Kidney epithelial cell (primary cell): ENCODE data around the gene NCAPH2. TPM values are rescaled to one million over a fixed set of nuclear protein-coding genes. Genes with fewer than 3 reads are reported as not detected.

Source experiments
- DNase-seq: peaks from one replicate; pipeline ENCODE4 v3.0.0-alpha.2; 2010; ENCODE audit warnings: low read depth
- H3K27me3 ChIP-seq: 2 replicates; pipeline ENCODE4 v1.6.0; 2011; ENCODE audit warnings: low read length; ENCODE audit not compliant: control insufficient read depth, insufficient read depth
- H3K36me3 ChIP-seq: 2 replicates; pipeline ENCODE4 v1.5.1; 2011; ENCODE audit warnings: low read length; ENCODE audit not compliant: control insufficient read depth, insufficient read depth
- H3K4me3 ChIP-seq: 2 replicates; pipeline ENCODE4 v1.5.1; 2011; ENCODE audit warnings: low read depth, mild to moderate bottlenecking, control low read depth, low read length
- CTCF ChIP-seq: IDR thresholded peaks from 2 replicates; pipeline ENCODE4 v1.5.1; 2011; ENCODE audit warnings: mild to moderate bottlenecking, moderate library complexity, low read length, control low read depth, inconsistent platforms; ENCODE audit not compliant: insufficient read depth, poor library complexity, severe bottlenecking
- total RNA-seq: library from RNA; depleted of rRNA; stranded (reverse); fragments of >200 nt; gene quantifications from 2 replicates; pipeline ENCODE4 v1.2.3, GENCODE V29; 2015

Gene NCAPH2
- total RNA-seq, 1 donor from 2014 or later = 50.2 TPM

GRCh38 chr22:50461979-50462540 is 46.0 kb upstream of the NCAPH2 start:
- Histone ChIP-seq H3K27me3 (no peaks in the 10 kb centered on the region), H3K4me3 (no peak overlapping the region), H3K36me3 (peaks cover 2% of the 10 kb centered on the region)
- no peak for TF ChIP-seq CTCF
- no peak for DNase-seq

GRCh38 chr22:50463188-50463900 is 44.7 kb upstream of the NCAPH2 start:
- peaks cover 2% of the 10 kb centered on the region for H3K36me3 ChIP-seq

GRCh38 chr22:50464451-50464850 is 43.6 kb upstream of the NCAPH2 start:
- DNase-seq = no peak
- no peak overlapping the region for H3K4me3 ChIP-seq
- peaks cover 2% of the 10 kb centered on the region for H3K36me3 ChIP-seq
- H3K27me3 ChIP-seq = no peaks in the 10 kb centered on the region
- no peak for TF ChIP-seq CTCF

More at GRCh38 chr22:50463188-50463900, 44.7 kb upstream of the NCAPH2 start:
- Histone ChIP-seq H3K27me3 (no peaks in the 10 kb centered on the region), H3K4me3 (no peak overlapping the region)
- no peak for DNase-seq
- TF ChIP-seq CTCF = no peak

GRCh38 chr22:50465066-50465930 is 42.7 kb upstream of the NCAPH2 start:
- no peak for TF ChIP-seq CTCF
- DNase-seq = no peak
- peaks cover 2% of the 10 kb centered on the region for H3K36me3 ChIP-seq

GRCh38 chr22:50467341-50467740 is 40.7 kb upstream of the NCAPH2 start:
- DNase-seq = no peak
- Histone ChIP-seq H3K36me3 (no peaks in the 10 kb centered on the region), H3K27me3 (no peaks in the 10 kb centered on the region), H3K4me3 (no peak overlapping the region)
- no peak for TF ChIP-seq CTCF

More at GRCh38 chr22:50465066-50465930, 42.7 kb upstream of the NCAPH2 start:
- Histone ChIP-seq H3K4me3 (no peak overlapping the region), H3K27me3 (no peaks in the 10 kb centered on the region)
